ENCODE measurements around the gene SMIM38. TPM values are rescaled to one million over a fixed set of nuclear protein-coding genes. Genes with fewer than 3 reads are reported as not detected.

The SMIM38 gene
- total RNA-seq, 4 donors from 2014 or later: 0.26 to 3.1 (median 0.31) TPM; not detected in 1

- H3K36me3 ChIP-seq: no peaks in the 10 kb centered on the region
- no peaks in the 10 kb centered on the region for H3K4me1 ChIP-seq
- TF ChIP-seq CTCF (IDR thresholded peaks at IDR 0.05): no peak
- no peak for TF ChIP-seq POLR2AphosphoS5 (IDR thresholded peaks at IDR 0.05)
- no peak for TF ChIP-seq POLR2A (IDR thresholded peaks at IDR 0.05)
- TF ChIP-seq EP300 (IDR thresholded peaks at IDR 0.05): no peak
- no peak overlapping the region for H3K27ac ChIP-seq
- WGBS: 93% methylated on average over 3 of the region's 3 CpGs
- peaks cover 2% of the 10 kb centered on the region for H3K27me3 ChIP-seq
- no peak overlapping the region for H3K4me3 ChIP-seq
- no peak for DNase-seq (ENCODE audit: low spot score in 2 of 2)
- no peaks in the 10 kb centered on the region for H3K9me3 ChIP-seq
Observed at GRCh38 chr11:69180726-69181125, 25.0 kb downstream of the SMIM38 start.

GRCh38 chr11:69183613-69184012 is 27.9 kb downstream of the SMIM38 start:
- Histone ChIP-seq H3K9me3 (no peaks in the 10 kb centered on the region), H3K27ac (no peak overlapping the region), H3K36me3 (no peaks in the 10 kb centered on the region), H3K27me3 (peaks cover 6% of the 10 kb centered on the region), H3K4me1 (no peaks in the 10 kb centered on the region), H3K4me3 (no peak overlapping the region)
- DNase-seq (ENCODE audit: low spot score in 2 of 2): no peak
- WGBS: 78% methylated on average over 8 of the region's 8 CpGs
- TF ChIP-seq EP300 (IDR thresholded peaks at IDR 0.05): no peak
- no peak for TF ChIP-seq CTCF (IDR thresholded peaks at IDR 0.05)
- no peak for TF ChIP-seq POLR2A (IDR thresholded peaks at IDR 0.05)
- no peak for TF ChIP-seq POLR2AphosphoS5 (IDR thresholded peaks at IDR 0.05)

DNA sequence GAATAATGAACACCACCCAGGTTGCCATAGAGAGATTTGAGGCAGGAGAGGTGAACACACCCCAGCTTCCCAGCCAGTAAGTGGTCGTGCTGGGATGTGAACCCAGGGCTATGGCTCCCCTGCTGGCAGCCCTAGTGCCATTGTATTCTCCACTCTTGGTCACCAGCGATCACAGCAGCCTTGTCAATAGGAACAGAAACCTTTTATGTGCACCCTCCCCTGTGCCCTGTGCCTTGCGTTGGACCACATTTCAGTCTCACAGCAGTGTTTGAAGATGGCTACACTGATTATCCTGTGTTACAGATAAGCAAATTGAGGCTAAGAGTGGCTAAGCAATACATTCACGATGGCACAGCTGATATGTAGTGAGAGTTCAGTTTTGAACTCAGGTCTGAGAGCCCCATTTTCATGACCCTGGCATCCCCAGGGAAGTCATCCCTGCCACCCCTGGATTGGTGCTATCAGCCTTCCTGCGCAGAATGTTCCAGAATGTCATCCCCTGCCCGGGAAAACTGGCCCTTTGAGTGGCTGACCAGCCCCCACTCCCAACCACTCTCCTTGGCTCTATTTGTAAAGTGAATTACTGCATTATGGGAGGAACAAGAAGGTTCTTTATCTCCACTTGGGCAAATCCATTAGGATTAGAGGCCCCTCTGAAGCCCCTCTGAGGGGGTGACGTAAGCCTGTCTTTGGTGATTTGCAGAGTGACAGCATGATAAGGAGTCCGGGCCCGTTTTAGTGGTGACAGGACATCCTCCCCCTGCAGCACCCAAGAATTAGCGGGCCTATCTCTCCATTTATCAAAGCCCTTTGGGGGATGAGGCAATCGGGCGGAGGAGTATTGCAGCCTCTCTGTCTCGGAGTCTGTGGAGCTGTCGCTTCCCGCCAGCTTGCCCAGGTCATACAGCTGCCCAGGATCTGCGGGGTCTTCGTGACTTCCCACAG is 30.9 kb downstream of the SMIM38 start:
- TF ChIP-seq POLR2AphosphoS5 (IDR thresholded peaks at IDR 0.05) (no peak), EP300 (IDR thresholded peaks at IDR 0.05) (no peak), CTCF (IDR thresholded peaks at IDR 0.05) (no peak), POLR2A (IDR thresholded peaks at IDR 0.05) (no peak)
- peaks cover 6% of the 10 kb centered on the region for H3K27me3 ChIP-seq
- no peak for DNase-seq (ENCODE audit: low spot score in 2 of 2)
- no peaks in the 10 kb centered on the region for H3K4me1 ChIP-seq
- H3K9me3 ChIP-seq: no peaks in the 10 kb centered on the region
- H3K4me3 ChIP-seq: no peak overlapping the region
- H3K36me3 ChIP-seq: no peaks in the 10 kb centered on the region
- H3K27ac ChIP-seq: no peak overlapping the region
- 62% methylated on average over 9 of the region's 17 CpGs for WGBS

DNA sequence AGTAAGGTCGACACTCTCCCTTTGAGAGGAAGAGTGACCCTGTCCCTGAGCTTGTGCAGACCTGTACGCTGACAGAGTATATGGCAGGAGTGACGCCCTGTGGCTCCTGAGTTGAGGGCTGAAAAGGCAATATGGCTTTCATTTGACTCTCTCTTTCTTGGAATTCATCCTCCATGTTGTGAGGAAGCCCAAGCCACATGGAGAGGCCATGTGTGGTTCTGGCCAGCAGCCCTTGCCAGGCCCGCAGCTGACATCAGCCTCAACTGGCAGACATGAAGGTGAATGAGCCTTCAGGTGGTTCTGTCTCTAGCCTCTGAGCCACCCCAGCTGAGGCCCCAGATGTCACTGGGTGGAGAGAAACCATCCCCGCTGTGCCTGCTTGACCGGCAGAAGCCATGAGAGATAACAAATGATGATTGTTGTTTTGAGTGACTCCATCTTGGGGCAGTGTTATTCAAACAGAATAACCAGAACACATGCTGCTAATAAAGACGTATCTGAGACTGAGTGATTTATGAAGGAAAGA is 31.9 kb downstream of the SMIM38 start:
- no peak for TF ChIP-seq POLR2AphosphoS5 (IDR thresholded peaks at IDR 0.05)
- TF ChIP-seq EP300 (IDR thresholded peaks at IDR 0.05): no peak
- TF ChIP-seq POLR2A (IDR thresholded peaks at IDR 0.05): no peak
- TF ChIP-seq CTCF (IDR thresholded peaks at IDR 0.05): no peak
- Histone ChIP-seq H3K9me3 (no peaks in the 10 kb centered on the region), H3K27me3 (peaks cover 6% of the 10 kb centered on the region), H3K4me3 (no peak overlapping the region), H3K4me1 (no peaks in the 10 kb centered on the region), H3K27ac (no peak overlapping the region), H3K36me3 (no peaks in the 10 kb centered on the region)
- WGBS: 74% methylated on average over 7 of the region's 7 CpGs
- no peak for DNase-seq (ENCODE audit: low spot score in 2 of 2)

GRCh38 chr11:69189059-69189458 is 33.3 kb downstream of the SMIM38 start:
- peaks cover 4% of the 10 kb centered on the region for H3K27me3 ChIP-seq
- H3K9me3 ChIP-seq: no peaks in the 10 kb centered on the region
- TF ChIP-seq POLR2A (IDR thresholded peaks at IDR 0.05) (no peak), POLR2AphosphoS5 (IDR thresholded peaks at IDR 0.05) (no peak), CTCF (IDR thresholded peaks at IDR 0.05) (no peak)
- WGBS: 65% methylated on average over 3 of the region's 3 CpGs
- H3K27ac ChIP-seq: no peak overlapping the region
- H3K4me3 ChIP-seq: no peak overlapping the region
- DNase-seq (ENCODE audit: low spot score in 2 of 2): no peak
- no peaks in the 10 kb centered on the region for H3K36me3 ChIP-seq
- H3K4me1 ChIP-seq: no peaks in the 10 kb centered on the region
